Osteocyte (in vitro differentiated cells): ENCODE results near the gene WDR91. TPM values are rescaled to one million over a fixed set of nuclear protein-coding genes. Genes with fewer than 3 reads are reported as not detected.

Experiments used
- DNase-seq: peaks from one replicate; pipeline ENCODE4 v3.0.0; 2021; ENCODE audit warnings: mixed read lengths; ENCODE audit not compliant: unreplicated experiment; ENCODE audit errors: extremely low spot score
- H3K27ac Mint-ChIP-seq: one replicate; pipeline ENCODE4 v1.8.0; 2021; ENCODE audit warnings: mild to moderate bottlenecking, mixed read lengths; ENCODE audit not compliant: unreplicated experiment
- H3K27me3 Mint-ChIP-seq: one replicate; pipeline ENCODE4 v1.8.0; 2021; ENCODE audit warnings: mixed read lengths; ENCODE audit not compliant: unreplicated experiment
- H3K36me3 Mint-ChIP-seq: one replicate; pipeline ENCODE4 v1.8.0; 2021; ENCODE audit warnings: mixed read lengths; ENCODE audit not compliant: unreplicated experiment
- H3K4me1 Mint-ChIP-seq: one replicate; pipeline ENCODE4 v1.8.0; 2021; ENCODE audit warnings: mixed read lengths; ENCODE audit not compliant: unreplicated experiment
- H3K4me3 Mint-ChIP-seq: one replicate; pipeline ENCODE4 v1.8.0; 2021; ENCODE audit warnings: mild to moderate bottlenecking, moderate library complexity, mixed read lengths; ENCODE audit not compliant: unreplicated experiment
- H3K9me3 Mint-ChIP-seq: one replicate; pipeline ENCODE4 v1.8.0; 2021; ENCODE audit warnings: mixed read lengths; ENCODE audit not compliant: unreplicated experiment
- CTCF ChIP-seq: fragments of 200-600 bp; sonication (generic); IDR thresholded peaks from 2 replicates; pipeline ENCODE4 v1.5.0; 2021; ENCODE audit warnings: antibody characterized with exemption, mild to moderate bottlenecking, moderate library complexity
- total RNA-seq: library from RNA; stranded (reverse); gene quantifications from 2 replicates; pipeline ENCODE4 v1.2.1, GENCODE V29; 2021

WDR91 gene
- total RNA-seq, 1 donor from 2014 or later = 10.8 TPM

GRCh38 chr7:135232720-135233119, 21.4 kb upstream of the WDR91 start:
- Mint-ChIP-seq H3K4me3 (no peak overlapping the region), H3K27ac (no peak overlapping the region), H3K4me1 (no peaks in the 10 kb centered on the region), H3K36me3 (no peaks in the 10 kb centered on the region), H3K9me3 (no peaks in the 10 kb centered on the region), H3K27me3 (peaks cover 2% of the 10 kb centered on the region)
- peak; percentile 30 for TF ChIP-seq CTCF
- DNase-seq = peak; percentile 80

- no peak overlapping the region for H3K4me3 Mint-ChIP-seq
- H3K27me3 Mint-ChIP-seq = peaks cover 2% of the 10 kb centered on the region
- no peak for TF ChIP-seq CTCF
- H3K4me1 Mint-ChIP-seq = no peaks in the 10 kb centered on the region
- no peaks in the 10 kb centered on the region for H3K36me3 Mint-ChIP-seq
- no peaks in the 10 kb centered on the region for H3K9me3 Mint-ChIP-seq
- peak; percentile 27 for DNase-seq
- no peak overlapping the region for H3K27ac Mint-ChIP-seq
Observed at GRCh38 chr7:135232087-135232486, 20.8 kb upstream of the WDR91 start.

DNA sequence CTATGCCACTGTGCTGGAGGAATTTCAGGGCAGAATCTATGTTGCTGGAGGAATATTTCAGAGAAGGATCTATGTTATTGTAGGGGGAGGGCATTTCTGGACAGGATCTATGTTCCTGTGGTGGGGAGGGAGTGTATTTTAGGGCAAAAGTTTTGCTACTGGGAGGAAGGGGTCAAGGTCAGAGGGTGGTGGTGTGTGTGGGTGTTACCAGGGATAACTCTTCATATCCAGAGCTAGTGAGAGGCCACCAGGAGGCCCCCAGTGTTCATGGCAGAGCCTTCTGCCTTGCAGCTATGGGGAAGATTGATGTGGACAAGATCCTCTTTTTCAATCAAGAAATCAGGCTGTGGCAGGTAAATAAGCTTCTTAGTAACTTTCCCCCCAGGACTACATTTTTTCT, 20.4 kb upstream of the WDR91 start:
- no peak for DNase-seq
- H3K27ac Mint-ChIP-seq = no peak overlapping the region
- no peaks in the 10 kb centered on the region for H3K4me1 Mint-ChIP-seq
- no peaks in the 10 kb centered on the region for H3K9me3 Mint-ChIP-seq
- no peaks in the 10 kb centered on the region for H3K36me3 Mint-ChIP-seq
- H3K4me3 Mint-ChIP-seq = no peak overlapping the region
- no peaks in the 10 kb centered on the region for H3K27me3 Mint-ChIP-seq
- no peak for TF ChIP-seq CTCF

- Mint-ChIP-seq H3K27me3 (peaks cover 54% of the 10 kb centered on the region), H3K9me3 (peaks cover 4% of the 10 kb centered on the region), H3K27ac (no peak overlapping the region), H3K36me3 (peaks cover 4% of the 10 kb centered on the region), H3K4me1 (no peaks in the 10 kb centered on the region), H3K4me3 (no peak overlapping the region)
- no peak for TF ChIP-seq CTCF
- DNase-seq = no peak
Observed at GRCh38 chr7:135224027-135224426, 12.7 kb upstream of the WDR91 start.

DNA sequence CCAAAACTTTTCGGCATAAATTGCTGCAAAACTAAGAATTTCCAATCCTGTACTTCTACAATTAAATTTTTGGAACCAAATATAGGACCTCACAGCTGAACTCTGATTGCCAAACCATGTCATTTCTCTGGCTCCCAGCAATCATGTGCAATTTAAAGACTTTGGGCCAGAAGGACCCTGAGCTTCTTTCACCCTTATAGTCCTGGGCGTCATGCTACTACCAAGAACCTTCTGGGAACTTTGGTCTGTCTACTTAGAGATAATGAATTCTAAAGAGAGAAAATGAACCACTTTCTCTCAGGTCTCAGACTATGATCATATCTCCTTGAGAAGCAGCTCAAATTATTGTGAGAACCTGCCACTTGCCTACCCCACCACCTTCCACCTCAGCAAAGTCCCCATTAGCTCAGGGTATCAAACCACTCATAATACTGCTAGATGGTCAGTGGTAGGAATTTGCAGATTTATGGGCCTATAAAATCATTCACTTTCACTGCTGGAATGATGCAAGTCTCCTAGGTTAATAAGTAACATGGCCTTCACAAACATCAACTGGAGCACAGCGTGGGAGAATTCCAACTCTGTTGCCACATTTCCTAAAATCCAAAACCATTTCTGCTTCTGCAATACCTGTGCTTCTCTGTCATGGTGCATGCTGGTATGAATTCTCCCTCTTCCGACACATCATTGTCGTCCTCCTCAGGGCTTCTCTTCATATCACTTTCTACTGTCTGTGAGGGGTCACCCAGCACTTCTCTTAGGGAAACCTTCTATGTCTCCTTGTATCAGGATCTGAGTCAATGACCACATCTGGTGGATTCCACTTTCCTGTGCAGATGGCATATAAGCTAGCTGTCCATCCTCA, 6.6 kb upstream of the WDR91 start:
- Mint-ChIP-seq H3K36me3 (no peaks in the 10 kb centered on the region), H3K9me3 (no peaks in the 10 kb centered on the region), H3K4me1 (no peaks in the 10 kb centered on the region), H3K27me3 (peaks cover 21% of the 10 kb centered on the region), H3K27ac (no peak overlapping the region), H3K4me3 (no peak overlapping the region)
- TF ChIP-seq CTCF = no peak
- DNase-seq = no peak
